Skeletal muscle satellite cell (primary cell): ENCODE data around the gene RND2.
"Not testable (repeated sequence)": the region's sequence is repeated elsewhere in the genome, so short reads cannot be mapped to it uniquely, and the experiment has no call there.

Source experiments
- H3K27me3 ChIP-seq: 2 replicates; pipeline ENCODE4 v1.7.0; 2013; ENCODE audit warnings: low read length; ENCODE audit not compliant: control insufficient read depth, insufficient read depth
- H3K36me3 ChIP-seq: 2 replicates; pipeline ENCODE4 v1.7.0; 2013; ENCODE audit warnings: mild to moderate bottlenecking, control low read depth, low read length; ENCODE audit not compliant: insufficient read depth
- H3K4me1 ChIP-seq: 2 replicates; pipeline ENCODE4 v1.7.0; 2013; ENCODE audit warnings: low read length; ENCODE audit not compliant: control insufficient read depth, insufficient read depth
- H3K4me2 ChIP-seq: 2 replicates; pipeline ENCODE4 v1.7.0; 2013; ENCODE audit warnings: mild to moderate bottlenecking, low read length
- H3K4me3 ChIP-seq: 2 replicates; pipeline ENCODE4 v1.7.0; 2013; ENCODE audit warnings: low read length
- H3K9ac ChIP-seq: 2 replicates; pipeline ENCODE4 v1.7.0; 2013; ENCODE audit warnings: mild to moderate bottlenecking, low read depth, low read length, moderate library complexity
- H3K9me3 ChIP-seq: replicated peaks from 2 replicates; pipeline ENCODE4 v1.7.0; 2013; ENCODE audit warnings: mild to moderate bottlenecking, control low read depth, low read length

RND2 gene

DNA sequence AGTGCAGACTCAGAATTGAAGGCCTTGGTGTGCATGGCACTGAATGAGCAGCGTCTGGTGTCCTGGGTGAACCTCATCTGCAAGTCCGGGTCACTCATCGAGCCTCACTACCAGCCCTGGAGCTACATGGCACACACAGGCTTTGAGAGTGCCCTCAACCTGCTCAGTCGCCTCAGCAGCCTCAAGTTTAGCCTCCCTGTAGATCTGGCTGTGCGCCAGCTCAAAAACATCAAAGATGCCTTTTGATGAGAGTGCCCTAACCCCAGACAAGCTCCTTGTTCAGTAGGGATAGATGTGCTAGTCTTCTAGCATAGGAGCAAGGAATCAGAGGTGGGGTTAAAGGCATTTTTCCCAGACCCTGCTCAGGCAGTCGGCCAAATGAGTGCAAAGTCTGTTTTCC lies 33.6 kb upstream of the RND2 start:
- Histone ChIP-seq H3K27me3 (no peaks in the 10 kb centered on the region), H3K36me3 (peaks cover 44% of the 10 kb centered on the region), H3K9ac (no peak overlapping the region), H3K4me3 (peak overlapping the region; percentile 16), H3K9me3 (no peaks in the 10 kb centered on the region), H3K4me1 (peaks cover 31% of the 10 kb centered on the region), H3K4me2 (no peak overlapping the region)

DNA sequence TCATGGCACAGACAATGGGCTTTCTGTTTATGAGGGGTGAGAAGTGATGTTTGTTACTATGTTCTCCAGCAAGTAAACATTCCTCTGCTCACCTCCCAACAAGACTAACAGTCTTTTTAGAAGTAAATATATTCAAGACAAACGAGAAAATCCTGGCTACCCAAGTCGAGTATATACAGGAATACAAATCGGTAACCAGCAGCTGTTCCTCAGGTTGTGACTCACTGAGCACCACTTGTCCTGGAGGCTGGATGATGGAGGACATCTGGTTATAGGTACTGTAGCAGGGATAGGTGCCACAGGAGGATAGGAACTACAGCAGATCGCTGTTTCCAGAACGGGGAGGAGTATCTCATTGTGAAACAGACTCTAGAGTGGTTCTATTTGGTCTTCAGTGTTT lies 32.2 kb upstream of the RND2 start:
- Histone ChIP-seq H3K36me3 (peaks cover 37% of the 10 kb centered on the region), H3K4me2 (no peak overlapping the region), H3K4me1 (peaks cover 38% of the 10 kb centered on the region), H3K4me3 (no peak overlapping the region), H3K27me3 (no peaks in the 10 kb centered on the region), H3K9me3 (no peaks in the 10 kb centered on the region), H3K9ac (no peak overlapping the region)

DNA sequence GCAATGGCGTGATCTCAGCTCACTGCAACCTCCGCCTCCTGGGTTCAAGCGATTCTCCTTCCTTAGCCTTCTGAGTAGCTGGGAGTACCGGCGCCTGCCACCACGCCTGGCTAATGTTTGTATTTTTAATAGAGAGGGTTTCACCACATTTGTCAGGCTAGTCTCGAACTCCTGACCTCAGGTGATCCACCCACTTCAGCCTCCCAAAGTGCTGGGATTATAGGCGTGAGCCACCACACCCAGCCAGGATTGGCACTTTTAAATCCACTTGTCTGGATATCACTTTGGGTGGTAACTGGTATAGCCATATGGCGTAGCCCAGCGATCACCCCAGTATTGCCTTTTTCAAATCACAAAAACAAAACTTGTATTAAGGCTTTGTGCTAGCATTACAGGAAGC lies 31.1 kb upstream of the RND2 start:
- H3K27me3 ChIP-seq, H3K9me3 ChIP-seq, H3K4me2 ChIP-seq, H3K4me3 ChIP-seq, H3K9ac ChIP-seq: not testable (repeated sequence)
- peaks cover 34% of the 10 kb centered on the region for H3K4me1 ChIP-seq
- H3K36me3 ChIP-seq, result peaks cover 33% of the 10 kb centered on the region

DNA sequence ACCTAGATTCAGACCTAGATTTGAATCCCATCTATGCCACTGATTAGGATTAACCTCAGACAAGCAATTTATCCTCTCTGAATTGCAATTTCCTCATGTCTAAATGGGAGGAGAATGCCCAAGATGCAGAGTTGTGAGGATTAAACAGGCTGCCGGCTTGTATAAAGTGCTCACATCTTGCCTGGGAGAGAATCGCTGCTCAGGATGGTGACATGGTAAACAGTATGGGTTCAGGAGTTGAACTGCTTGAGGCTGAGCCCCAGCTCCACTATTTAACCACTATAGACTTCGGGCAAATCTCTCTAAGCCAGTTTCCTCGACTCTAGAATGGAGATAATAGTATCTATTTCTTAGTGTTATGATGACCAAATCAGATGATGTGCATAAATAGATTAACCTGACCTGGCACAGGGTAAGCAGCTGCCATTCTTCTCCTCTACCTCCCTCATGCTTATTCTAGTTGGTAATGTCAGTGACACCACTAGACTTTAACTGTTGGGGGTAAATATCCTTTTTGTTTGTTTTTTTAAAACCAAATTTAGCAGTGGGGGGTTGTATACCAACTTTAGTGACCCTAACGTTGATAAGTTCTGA lies 27.5 kb upstream of the RND2 start:
- H3K36me3 ChIP-seq, result peaks cover 46% of the 10 kb centered on the region
- peak overlapping the region; percentile 69 for H3K9ac ChIP-seq
- no peaks in the 10 kb centered on the region for H3K9me3 ChIP-seq
- peak overlapping the region; percentile 57 for H3K4me3 ChIP-seq
- H3K4me1 ChIP-seq, result peaks cover 38% of the 10 kb centered on the region
- no peaks in the 10 kb centered on the region for H3K27me3 ChIP-seq
- H3K4me2 ChIP-seq, result peak overlapping the region; percentile 80

DNA sequence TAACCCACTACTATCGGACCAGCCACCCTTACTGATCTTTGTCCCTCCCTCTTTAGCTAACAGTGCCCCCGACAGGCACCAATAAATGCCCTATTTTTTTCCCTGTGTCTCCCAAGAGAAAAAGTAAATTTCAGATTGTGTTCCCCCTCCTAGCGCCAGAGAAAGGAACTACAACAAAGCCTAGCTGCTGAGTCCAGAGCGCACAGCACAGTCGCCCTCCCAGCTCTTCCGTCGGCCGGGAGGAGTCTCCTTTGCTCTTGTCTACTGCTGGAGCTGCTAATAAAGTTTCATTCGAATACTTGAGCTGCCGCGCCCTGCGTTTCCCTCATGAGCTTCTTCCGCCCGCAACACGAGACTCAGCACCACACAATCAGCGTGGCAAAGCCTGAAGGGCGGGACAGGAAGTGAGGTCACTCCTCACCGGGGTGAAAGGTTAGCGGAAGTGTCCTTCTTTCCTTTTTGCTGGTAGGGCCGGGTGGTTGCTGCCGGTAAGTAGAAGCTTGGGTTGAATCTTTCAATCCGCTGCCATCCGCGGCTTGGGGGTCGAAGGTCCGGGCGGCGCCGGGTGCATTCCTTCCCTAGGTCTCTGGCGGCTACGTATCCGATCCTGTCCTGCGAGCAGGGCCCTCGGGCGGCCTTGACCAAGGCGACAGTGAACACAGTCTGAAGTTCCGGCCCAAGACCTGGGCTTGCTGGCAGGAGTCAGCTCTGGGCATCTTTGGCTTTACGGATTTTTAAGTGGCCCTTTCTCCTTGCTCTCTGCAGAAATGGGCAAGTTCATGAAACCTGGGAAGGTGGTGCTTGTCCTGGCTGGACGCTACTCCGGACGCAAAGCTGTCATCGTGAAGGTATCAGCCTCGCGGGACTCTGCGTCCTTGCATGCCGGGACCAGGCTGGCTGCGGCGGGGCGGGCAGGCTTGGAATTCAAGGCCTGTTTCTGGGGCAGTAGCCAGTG lies 26.8 kb upstream of the RND2 start, which contains the start of gene RPL27:
TSS of gene RPL27 (plus strand) at position 436 of the 955 bp plus-strand sequence. CDS start at position 768, 332 bp downstream.
- Histone ChIP-seq H3K27me3 (no peaks in the 10 kb centered on the region), H3K36me3 (peaks cover 46% of the 10 kb centered on the region), H3K4me2 (peak within 1 kb of the TSS; percentile 96), H3K9ac (peak within 1 kb of the TSS; percentile 99), H3K4me1 (peaks cover 43% of the 10 kb centered on the region), H3K9me3 (no peaks in the 10 kb centered on the region), H3K4me3 (peak within 1 kb of the TSS; percentile 92)

DNA sequence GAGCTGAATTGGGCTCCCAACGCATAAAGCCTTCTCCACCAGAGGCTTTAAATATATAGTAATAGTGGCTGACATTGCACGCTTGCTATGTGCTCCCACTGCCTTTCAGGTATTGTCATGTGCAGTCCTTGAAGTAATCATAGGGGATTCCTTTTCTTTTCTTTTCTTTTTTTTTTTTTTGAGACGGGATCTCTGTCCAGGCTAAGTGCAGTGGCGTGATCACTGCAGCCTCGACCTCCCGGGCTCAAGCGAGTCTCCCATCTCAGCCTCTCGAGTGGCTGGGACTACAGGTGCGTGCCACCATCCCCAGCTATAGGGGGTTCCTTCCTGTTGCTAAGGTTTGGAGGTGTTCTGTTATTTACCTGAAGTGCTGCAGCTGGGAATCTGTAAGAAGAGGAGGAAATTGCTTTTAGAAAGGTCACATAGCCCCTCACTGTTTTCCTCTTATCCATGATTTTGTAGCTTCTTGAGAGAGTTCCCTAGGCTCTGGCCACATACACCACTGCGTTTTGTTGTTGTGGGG lies 26.0 kb upstream of the RND2 start:
- Histone ChIP-seq H3K4me2 (peak overlapping the region; percentile 96), H3K27me3 (no peaks in the 10 kb centered on the region), H3K4me3 (peak overlapping the region; percentile 92), H3K4me1 (peaks cover 48% of the 10 kb centered on the region), H3K9ac (peak overlapping the region; percentile 99), H3K36me3 (peaks cover 46% of the 10 kb centered on the region), H3K9me3 (no peaks in the 10 kb centered on the region)

DNA sequence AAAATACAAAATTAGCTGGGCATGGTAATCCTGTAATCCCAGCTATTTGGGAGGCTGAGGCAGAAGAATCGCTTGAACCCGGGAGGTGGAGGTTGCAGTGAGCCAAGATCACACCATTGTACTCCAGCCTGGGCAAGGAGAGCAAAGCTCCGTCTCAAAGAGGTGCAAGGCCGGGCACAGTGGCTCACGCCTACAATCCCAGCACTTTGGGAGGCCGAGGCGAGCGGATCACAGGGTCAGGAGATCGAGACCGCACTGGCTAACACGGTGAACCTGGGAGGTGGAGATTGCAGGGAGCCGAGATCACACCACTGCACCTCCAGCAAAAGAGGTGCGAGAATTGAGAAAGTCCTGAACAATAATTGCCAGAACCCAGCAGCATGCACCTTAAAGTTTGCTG lies 24.1 kb upstream of the RND2 start:
- H3K9me3 ChIP-seq, H3K27me3 ChIP-seq, H3K9ac ChIP-seq, H3K4me3 ChIP-seq: not testable (repeated sequence)
- Histone ChIP-seq H3K36me3 (peaks cover 47% of the 10 kb centered on the region), H3K4me2 (peak overlapping the region; percentile 49), H3K4me1 (peaks cover 54% of the 10 kb centered on the region)

DNA sequence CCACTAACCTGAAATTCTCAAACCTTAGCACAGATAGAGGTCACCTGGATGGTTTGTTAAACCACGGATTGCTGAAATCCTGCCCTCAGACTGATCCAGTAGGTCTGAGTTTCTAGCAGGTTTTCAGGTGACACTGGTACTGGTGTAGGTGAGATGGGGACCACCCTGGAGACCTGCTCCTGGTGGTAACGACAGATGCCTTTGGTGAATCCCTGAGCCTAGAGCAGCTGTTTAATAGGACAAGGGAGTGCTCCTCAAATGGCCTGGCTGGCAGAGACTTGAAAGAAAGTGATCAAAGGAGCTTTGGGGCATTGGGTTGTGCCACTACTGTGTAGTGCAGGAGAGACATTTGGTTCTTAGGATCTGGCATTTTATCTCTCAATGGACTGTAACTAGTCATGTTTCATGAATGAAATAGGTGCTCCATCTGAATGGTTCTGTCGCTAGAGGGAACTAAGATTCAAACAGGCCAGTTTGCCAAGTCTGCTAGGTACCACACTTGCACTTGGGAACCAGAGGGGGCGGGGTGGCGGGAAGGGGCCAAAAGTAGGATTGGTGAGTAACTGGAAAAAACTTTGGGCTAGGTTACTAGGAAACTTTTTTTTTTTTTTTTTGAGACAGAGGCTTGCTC lies 21.4 kb upstream of the RND2 start:
- H3K4me1 ChIP-seq, result peaks cover 49% of the 10 kb centered on the region
- H3K9ac ChIP-seq, result no peak overlapping the region
- no peaks in the 10 kb centered on the region for H3K9me3 ChIP-seq
- H3K4me2 ChIP-seq, result no peak overlapping the region
- H3K36me3 ChIP-seq, result peaks cover 47% of the 10 kb centered on the region
- H3K4me3 ChIP-seq, result no peak overlapping the region
- no peaks in the 10 kb centered on the region for H3K27me3 ChIP-seq

DNA sequence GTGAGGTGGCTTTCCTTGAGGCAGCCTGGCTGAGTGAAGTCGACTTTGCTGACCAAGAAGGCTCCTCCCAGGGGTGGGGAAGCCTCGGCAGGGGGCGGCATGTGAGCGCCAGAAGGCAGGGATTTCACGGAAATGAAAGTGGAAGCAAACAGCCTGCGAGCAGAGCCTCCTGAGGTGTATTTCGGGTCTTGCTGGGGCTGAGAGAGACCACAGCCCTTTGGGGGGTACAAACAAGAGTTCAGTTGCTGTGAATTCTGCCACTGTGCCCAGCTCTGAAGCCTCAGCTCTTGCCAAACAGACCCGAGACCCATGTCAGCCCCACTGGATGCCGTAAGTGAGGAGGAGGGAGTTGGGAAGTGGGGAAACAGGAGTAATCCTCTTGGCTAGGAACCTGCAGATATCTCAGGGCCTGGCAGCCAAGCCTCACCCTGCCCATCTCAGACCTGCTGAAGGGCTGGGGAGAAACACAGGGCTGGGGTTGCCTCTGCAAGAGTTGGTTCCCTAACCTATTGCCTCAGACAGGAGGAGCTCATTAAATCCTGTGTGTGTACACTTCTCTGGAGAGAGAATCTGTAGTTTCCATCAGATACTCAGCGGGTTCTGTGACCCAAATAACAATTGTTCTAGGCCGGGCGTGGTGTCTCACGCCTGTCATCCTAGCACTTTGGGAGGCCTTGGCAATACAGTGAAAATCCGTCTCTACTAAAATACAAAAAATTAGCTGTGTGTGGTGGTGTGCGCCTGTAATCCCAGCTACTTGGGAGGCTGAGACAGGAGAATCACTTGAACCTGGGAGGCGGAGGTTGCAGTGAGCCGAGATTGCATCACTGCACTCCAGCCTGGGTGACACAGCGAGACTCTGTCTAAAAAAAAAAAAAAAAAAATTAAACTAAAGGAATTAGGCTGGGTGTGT lies 18.1 kb upstream of the RND2 start, which contains the start of gene IFI35:
TSS of gene IFI35 (plus strand) at position 146 of the 913 bp plus-strand sequence. CDS start at position 310, 164 bp downstream.
- H3K4me1 ChIP-seq, result peaks cover 24% of the 10 kb centered on the region
- peak within 1 kb of the TSS; percentile 99 for H3K4me2 ChIP-seq
- H3K4me3 ChIP-seq, result peak within 1 kb of the TSS; percentile 90
- H3K9me3 ChIP-seq, result no peaks in the 10 kb centered on the region
- no peaks in the 10 kb centered on the region for H3K27me3 ChIP-seq
- H3K9ac ChIP-seq, result peak within 1 kb of the TSS; percentile 91
- peaks cover 20% of the 10 kb centered on the region for H3K36me3 ChIP-seq

DNA sequence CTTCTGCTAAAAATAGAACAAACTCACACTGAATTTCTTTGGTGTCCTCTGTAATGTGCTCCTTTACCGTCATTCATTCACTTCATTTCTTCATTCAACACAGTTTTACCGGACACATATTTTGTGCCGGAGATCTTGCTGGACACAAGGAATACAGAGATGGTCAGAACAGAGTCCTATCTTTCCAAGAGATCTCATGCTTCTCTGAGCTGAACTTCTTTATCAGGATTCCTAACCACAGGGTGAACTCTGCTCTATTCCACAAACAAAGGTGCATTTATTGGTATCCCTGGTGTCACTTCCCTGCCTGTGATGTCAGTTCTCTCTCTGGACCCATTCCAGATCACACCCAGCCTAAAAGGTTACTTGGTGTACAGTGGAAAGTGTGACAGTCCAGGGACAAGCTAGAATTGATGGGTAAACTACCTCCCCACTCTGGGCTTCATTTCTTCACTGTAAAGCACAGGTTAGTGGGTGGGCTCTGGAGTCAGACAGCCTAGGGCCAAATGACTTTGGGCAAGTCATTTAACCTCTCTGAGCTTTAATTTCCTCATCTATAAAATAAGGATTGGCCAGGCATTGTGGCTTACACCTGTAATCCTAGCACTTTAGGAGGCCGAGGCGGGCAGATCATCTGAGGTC lies 14.2 kb upstream of the RND2 start:
- no peaks in the 10 kb centered on the region for H3K9me3 ChIP-seq
- peaks cover 3% of the 10 kb centered on the region for H3K4me1 ChIP-seq
- H3K27me3 ChIP-seq, result no peaks in the 10 kb centered on the region
- peaks cover 25% of the 10 kb centered on the region for H3K36me3 ChIP-seq
- no peak overlapping the region for H3K9ac ChIP-seq
- no peak overlapping the region for H3K4me3 ChIP-seq
- H3K4me2 ChIP-seq, result no peak overlapping the region
